HEK293 (cell line): ENCODE results near the gene EXOC3L2.

Experiments
- CTCF ChIA-PET: fragments of 350-600 bp; formaldehyde crosslinking; extraction: SDS; loops from one replicate; lab custom pipeline; 2021; ENCODE audit warnings: antibody characterized with exemption; lab: Yijun Ruan, JAX
- POLR2A ChIA-PET: fragments of 300-600 bp; formaldehyde crosslinking; extraction: SDS; loops from one replicate; lab custom pipeline; 2020; ENCODE audit warnings: antibody characterized with exemption, inconsistent platforms; lab: Yijun Ruan, JAX
- H3K27ac ChIP-seq: fragments of 200-500 bp; sonication (Bioruptor generic); 2 replicates; pipeline ENCODE4 v1.5.1; 2014; ENCODE audit warnings: low read depth, low read length, control low read depth, inconsistent platforms; ENCODE audit errors: extremely low read depth
- H3K36me3 ChIP-seq, 2 experiments: fragments of 200-500 bp in 1 of 2; sonication (Bioruptor generic) in 1 of 2; 1 replicate in 1 of 2; 2 replicates in 1 of 2; pipeline ENCODE4 v1.5.1; 2014 to 2017; ENCODE audit warnings: inconsistent platforms in 2 of 2, low read length in 2 of 2; ENCODE audit not compliant: control insufficient read depth in 2 of 2, insufficient read depth in 1 of 2
- H3K4me1 ChIP-seq: fragments of 200-500 bp; sonication (Bioruptor generic); 2 replicates; pipeline ENCODE4 v1.5.1; 2014; ENCODE audit warnings: mild to moderate bottlenecking, low read length, inconsistent platforms; ENCODE audit not compliant: control insufficient read depth, insufficient read depth
- H3K4me3 ChIP-seq: 2 replicates; pipeline ENCODE4 v1.5.1; 2011; ENCODE audit warnings: low read depth, mild to moderate bottlenecking, control low read depth, low read length, moderate library complexity
- H3K9me3 ChIP-seq: fragments of 200-500 bp; sonication (Bioruptor generic); 2 replicates; pipeline ENCODE4 v1.5.1; 2014; ENCODE audit warnings: low read depth, low read length, inconsistent platforms; ENCODE audit not compliant: control insufficient read depth, insufficient read depth
- KLF7 ChIP-seq: fragments of 450-650 bp; formaldehyde crosslinking; IDR thresholded peaks from 2 replicates; pipeline ENCODE4 v1.5.1; 2016; ENCODE audit warnings: missing biosample characterization, missing genetic modification characterization, borderline replicate concordance
- MEIS1 ChIP-seq: sonication (generic); formaldehyde crosslinking; IDR thresholded peaks from 2 replicates; pipeline ENCODE4 v1.8.1; 2022; ENCODE audit warnings: missing genetic modification reagents, mild to moderate bottlenecking, borderline replicate concordance
- MZF1 ChIP-seq: fragments of 450-650 bp; formaldehyde crosslinking; IDR thresholded peaks from 2 replicates; pipeline ENCODE4 v1.5.1; 2017; ENCODE audit warnings: missing biosample characterization, missing genetic modification characterization, borderline replicate concordance
- SCRT2 ChIP-seq: fragments of 450-650 bp; formaldehyde crosslinking; IDR thresholded peaks from 2 replicates; pipeline ENCODE4 v1.5.1; 2016; ENCODE audit warnings: missing biosample characterization, missing genetic modification characterization
- YY2 ChIP-seq: fragments of 450-650 bp; formaldehyde crosslinking; IDR thresholded peaks from 2 replicates; pipeline ENCODE4 v1.5.1; 2016; ENCODE audit warnings: missing biosample characterization, missing genetic modification characterization
- ZFP3 ChIP-seq: fragments of 450-650 bp; formaldehyde crosslinking; IDR thresholded peaks from 2 replicates; pipeline ENCODE4 v1.5.1; 2016; ENCODE audit warnings: low read depth, missing biosample characterization, missing genetic modification characterization
- ZNF133 ChIP-seq: fragments of 450-650 bp; formaldehyde crosslinking; IDR thresholded peaks from 2 replicates; pipeline ENCODE4 v1.5.1; 2016; ENCODE audit warnings: missing biosample characterization, missing genetic modification characterization
- ZNF2 ChIP-seq: fragments of 450-650 bp; formaldehyde crosslinking; IDR thresholded peaks from 2 replicates; pipeline ENCODE4 v1.5.1; 2016; ENCODE audit warnings: missing biosample characterization, missing genetic modification characterization
- ZNF23 ChIP-seq: fragments of 450-650 bp; formaldehyde crosslinking; IDR thresholded peaks from 2 replicates; pipeline ENCODE4 v1.5.1; 2016; ENCODE audit warnings: missing biosample characterization, missing genetic modification characterization, borderline replicate concordance
- ZNF37A ChIP-seq: fragments of 450-650 bp; IDR thresholded peaks from 2 replicates; pipeline ENCODE4 v1.5.1; 2018; ENCODE audit warnings: missing biosample characterization, missing genetic modification characterization
- ZNF514 ChIP-seq: fragments of 450-650 bp; formaldehyde crosslinking; IDR thresholded peaks from 2 replicates; pipeline ENCODE4 v1.5.1; 2016; ENCODE audit warnings: missing biosample characterization, missing genetic modification characterization
- ZNF558 ChIP-seq: fragments of 450-650 bp; formaldehyde crosslinking; IDR thresholded peaks from 2 replicates; pipeline ENCODE4 v1.5.1; 2016; ENCODE audit warnings: missing biosample characterization, missing genetic modification characterization
- ZNF571 ChIP-seq: fragments of 450-650 bp; formaldehyde crosslinking; IDR thresholded peaks from 2 replicates; pipeline ENCODE4 v1.5.0; 2017; ENCODE audit warnings: missing biosample characterization, missing genetic modification characterization
- ZSCAN30 ChIP-seq: fragments of 450-650 bp; IDR thresholded peaks from 2 replicates; pipeline ENCODE4 v1.5.1; 2018; ENCODE audit warnings: missing biosample characterization, mild to moderate bottlenecking, missing genetic modification characterization, moderate library complexity
- TF ChIP-seq, protein P1 (sequence below): fragments of 450-650 bp; formaldehyde crosslinking; IDR thresholded peaks from 2 replicates; pipeline ENCODE4 v1.5.1; 2017; ENCODE audit warnings: missing biosample characterization, missing genetic modification characterization
- TF ChIP-seq, protein P2 (sequence below): fragments of 450-650 bp; formaldehyde crosslinking; IDR thresholded peaks from 2 replicates; pipeline ENCODE4 v1.5.1; 2016; ENCODE audit warnings: missing biosample characterization, missing genetic modification characterization, borderline replicate concordance
- TF ChIP-seq, protein P3 (sequence below): fragments of 450-650 bp; formaldehyde crosslinking; IDR thresholded peaks from 2 replicates; pipeline ENCODE4 v1.5.1; 2016; ENCODE audit warnings: missing biosample characterization, missing genetic modification characterization
- TF ChIP-seq, protein P4 (sequence below): fragments of 450-650 bp; formaldehyde crosslinking; IDR thresholded peaks from 2 replicates; pipeline ENCODE4 v1.5.1; 2016; ENCODE audit warnings: missing biosample characterization, missing genetic modification characterization
- TF ChIP-seq, protein P5 (sequence below): fragments of 450-650 bp; formaldehyde crosslinking; IDR thresholded peaks from 2 replicates; pipeline ENCODE4 v1.5.1; 2016; ENCODE audit warnings: missing biosample characterization, missing genetic modification characterization

The EXOC3L2 gene

DNA sequence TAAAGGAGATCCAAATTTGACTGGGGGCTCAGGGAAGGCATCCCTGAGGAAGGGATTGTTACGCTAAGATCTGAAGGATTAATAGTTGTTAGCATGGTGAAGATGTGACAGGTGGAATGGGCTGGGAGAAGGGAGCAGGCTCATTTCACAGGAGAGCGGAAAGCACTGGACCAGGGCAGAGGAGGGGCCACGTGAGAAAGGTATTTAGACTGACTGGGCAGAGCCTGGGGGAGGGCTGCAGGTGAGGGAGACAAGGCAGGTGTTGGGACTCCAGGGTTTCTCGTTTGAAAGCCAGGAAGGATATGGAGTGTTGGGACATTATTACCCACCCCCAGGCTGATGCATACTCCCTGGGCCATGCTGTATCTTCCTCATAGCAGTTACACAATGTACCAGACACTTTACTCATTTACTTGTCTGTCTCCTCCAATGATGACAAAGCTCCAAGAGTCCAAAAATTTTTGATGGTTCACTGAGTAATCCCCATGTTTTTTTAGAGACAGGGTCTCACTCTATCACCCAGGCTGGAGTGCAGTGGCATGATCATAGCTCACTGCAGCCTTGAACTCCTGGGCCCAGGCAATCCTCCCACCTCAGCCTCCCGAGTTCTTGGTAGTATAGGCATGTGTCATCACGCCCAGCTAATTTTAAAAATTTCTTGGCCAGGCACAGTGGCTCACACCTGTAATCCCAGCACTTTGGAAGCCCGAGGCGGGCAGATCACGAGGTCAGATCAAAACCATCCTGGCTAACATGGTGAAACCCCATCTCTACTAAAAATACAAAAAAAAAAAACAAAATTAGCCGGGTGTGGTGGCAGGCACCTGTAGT is 69.5 kb downstream of the EXOC3L2 start:
- H3K4me3 ChIP-seq, result no peak overlapping the region
- TF ChIP-seq ZNF23 (tag by site-specific recombination) (no peak), MZF1 (tag by site-specific recombination) (no peak), ZNF133 (tag by site-specific recombination) (no peak), ZNF2 (tag by site-specific recombination) (no peak), ZNF558 (tag by site-specific recombination) (no peak), ZSCAN30 (no peak), MEIS1 (no peak), ZNF571 (no peak), KLF7 (tag by site-specific recombination) (no peak), ZNF37A (tag by site-specific recombination) (no peak), SCRT2 (tag by site-specific recombination) (no peak), ZFP3 (no peak), YY2 (no peak), ZNF514 (tag by site-specific recombination) (no peak)
- TF ChIP-seq, protein P1, sequence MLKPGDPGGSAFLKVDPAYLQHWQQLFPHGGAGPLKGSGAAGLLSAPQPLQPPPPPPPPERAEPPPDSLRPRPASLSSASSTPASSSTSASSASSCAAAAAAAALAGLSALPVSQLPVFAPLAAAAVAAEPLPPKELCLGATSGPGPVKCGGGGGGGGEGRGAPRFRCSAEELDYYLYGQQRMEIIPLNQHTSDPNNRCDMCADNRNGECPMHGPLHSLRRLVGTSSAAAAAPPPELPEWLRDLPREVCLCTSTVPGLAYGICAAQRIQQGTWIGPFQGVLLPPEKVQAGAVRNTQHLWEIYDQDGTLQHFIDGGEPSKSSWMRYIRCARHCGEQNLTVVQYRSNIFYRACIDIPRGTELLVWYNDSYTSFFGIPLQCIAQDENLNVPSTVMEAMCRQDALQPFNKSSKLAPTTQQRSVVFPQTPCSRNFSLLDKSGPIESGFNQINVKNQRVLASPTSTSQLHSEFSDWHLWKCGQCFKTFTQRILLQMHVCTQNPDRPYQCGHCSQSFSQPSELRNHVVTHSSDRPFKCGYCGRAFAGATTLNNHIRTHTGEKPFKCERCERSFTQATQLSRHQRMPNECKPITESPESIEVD (tag by site-specific recombination), result no peak
- TF ChIP-seq, protein P2, sequence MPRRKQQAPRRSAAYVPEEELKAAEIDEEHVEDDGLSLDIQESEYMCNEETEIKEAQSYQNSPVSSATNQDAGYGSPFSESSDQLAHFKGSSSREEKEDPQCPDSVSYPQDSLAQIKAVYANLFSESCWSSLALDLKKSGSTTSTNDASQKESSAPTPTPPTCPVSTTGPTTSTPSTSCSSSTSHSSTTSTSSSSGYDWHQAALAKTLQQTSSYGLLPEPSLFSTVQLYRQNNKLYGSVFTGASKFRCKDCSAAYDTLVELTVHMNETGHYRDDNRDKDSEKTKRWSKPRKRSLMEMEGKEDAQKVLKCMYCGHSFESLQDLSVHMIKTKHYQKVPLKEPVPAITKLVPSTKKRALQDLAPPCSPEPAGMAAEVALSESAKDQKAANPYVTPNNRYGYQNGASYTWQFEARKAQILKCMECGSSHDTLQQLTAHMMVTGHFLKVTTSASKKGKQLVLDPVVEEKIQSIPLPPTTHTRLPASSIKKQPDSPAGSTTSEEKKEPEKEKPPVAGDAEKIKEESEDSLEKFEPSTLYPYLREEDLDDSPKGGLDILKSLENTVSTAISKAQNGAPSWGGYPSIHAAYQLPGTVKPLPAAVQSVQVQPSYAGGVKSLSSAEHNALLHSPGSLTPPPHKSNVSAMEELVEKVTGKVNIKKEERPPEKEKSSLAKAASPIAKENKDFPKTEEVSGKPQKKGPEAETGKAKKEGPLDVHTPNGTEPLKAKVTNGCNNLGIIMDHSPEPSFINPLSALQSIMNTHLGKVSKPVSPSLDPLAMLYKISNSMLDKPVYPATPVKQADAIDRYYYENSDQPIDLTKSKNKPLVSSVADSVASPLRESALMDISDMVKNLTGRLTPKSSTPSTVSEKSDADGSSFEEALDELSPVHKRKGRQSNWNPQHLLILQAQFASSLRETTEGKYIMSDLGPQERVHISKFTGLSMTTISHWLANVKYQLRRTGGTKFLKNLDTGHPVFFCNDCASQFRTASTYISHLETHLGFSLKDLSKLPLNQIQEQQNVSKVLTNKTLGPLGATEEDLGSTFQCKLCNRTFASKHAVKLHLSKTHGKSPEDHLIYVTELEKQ, result no peak
- TF ChIP-seq, protein P3, sequence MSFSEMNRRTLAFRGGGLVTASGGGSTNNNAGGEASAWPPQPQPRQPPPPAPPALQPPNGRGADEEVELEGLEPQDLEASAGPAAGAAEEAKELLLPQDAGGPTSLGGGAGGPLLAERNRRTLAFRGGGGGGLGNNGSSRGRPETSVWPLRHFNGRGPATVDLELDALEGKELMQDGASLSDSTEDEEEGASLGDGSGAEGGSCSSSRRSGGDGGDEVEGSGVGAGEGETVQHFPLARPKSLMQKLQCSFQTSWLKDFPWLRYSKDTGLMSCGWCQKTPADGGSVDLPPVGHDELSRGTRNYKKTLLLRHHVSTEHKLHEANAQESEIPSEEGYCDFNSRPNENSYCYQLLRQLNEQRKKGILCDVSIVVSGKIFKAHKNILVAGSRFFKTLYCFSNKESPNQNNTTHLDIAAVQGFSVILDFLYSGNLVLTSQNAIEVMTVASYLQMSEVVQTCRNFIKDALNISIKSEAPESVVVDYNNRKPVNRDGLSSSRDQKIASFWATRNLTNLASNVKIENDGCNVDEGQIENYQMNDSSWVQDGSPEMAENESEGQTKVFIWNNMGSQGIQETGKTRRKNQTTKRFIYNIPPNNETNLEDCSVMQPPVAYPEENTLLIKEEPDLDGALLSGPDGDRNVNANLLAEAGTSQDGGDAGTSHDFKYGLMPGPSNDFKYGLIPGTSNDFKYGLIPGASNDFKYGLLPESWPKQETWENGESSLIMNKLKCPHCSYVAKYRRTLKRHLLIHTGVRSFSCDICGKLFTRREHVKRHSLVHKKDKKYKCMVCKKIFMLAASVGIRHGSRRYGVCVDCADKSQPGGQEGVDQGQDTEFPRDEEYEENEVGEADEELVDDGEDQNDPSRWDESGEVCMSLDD, result no peak
- TF ChIP-seq, protein P4, sequence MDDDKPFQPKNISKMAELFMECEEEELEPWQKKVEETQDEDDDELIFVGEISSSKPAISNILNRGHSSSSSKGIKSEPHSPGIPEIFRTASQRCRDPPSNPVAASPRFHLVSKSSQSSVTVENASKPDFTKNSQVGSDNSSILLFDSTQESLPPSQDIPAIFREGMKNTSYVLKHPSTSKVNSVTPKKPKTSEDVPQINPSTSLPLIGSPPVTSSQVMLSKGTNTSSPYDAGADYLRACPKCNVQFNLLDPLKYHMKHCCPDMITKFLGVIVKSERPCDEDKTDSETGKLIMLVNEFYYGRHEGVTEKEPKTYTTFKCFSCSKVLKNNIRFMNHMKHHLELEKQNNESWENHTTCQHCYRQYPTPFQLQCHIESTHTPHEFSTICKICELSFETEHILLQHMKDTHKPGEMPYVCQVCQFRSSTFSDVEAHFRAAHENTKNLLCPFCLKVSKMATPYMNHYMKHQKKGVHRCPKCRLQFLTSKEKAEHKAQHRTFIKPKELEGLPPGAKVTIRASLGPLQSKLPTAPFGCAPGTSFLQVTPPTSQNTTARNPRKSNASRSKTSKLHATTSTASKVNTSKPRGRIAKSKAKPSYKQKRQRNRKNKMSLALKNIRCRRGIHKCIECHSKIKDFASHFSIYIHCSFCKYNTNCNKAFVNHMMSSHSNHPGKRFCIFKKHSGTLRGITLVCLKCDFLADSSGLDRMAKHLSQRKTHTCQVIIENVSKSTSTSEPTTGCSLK (tag by site-specific recombination), result no peak
- TF ChIP-seq, protein P5, sequence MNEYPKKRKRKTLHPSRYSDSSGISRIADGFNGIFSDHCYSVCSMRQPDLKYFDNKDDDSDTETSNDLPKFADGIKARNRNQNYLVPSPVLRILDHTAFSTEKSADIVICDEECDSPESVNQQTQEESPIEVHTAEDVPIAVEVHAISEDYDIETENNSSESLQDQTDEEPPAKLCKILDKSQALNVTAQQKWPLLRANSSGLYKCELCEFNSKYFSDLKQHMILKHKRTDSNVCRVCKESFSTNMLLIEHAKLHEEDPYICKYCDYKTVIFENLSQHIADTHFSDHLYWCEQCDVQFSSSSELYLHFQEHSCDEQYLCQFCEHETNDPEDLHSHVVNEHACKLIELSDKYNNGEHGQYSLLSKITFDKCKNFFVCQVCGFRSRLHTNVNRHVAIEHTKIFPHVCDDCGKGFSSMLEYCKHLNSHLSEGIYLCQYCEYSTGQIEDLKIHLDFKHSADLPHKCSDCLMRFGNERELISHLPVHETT, result no peak
- TF ChIP-seq, all 188 proteins: peak for 0
- H3K4me1 ChIP-seq, result peaks cover 8% of the 10 kb centered on the region
- H3K27ac ChIP-seq, result no peak overlapping the region
- H3K36me3 ChIP-seq, result peaks cover 0 to 2% of the 10 kb centered on the region in 2 experiments; a peak in 1 of 3 replicates
- H3K9me3 ChIP-seq, result no peaks in the 10 kb centered on the region
- ChIA-PET POLR2A (interaction anchor here (0.6 kb wide), 1 partner anchor 1693 kb away, joined by 5 read pairs; no protein-coding TSS in a partner anchor), CTCF (no interaction called here)
